Measurements from ENCODE around the gene CCDC185. TPM values are rescaled to one million over a fixed set of nuclear protein-coding genes. Genes with fewer than 3 reads are reported as not detected.

CCDC185 gene
- total RNA-seq, 1 experiment from 2014 or later: not detected

DNA sequence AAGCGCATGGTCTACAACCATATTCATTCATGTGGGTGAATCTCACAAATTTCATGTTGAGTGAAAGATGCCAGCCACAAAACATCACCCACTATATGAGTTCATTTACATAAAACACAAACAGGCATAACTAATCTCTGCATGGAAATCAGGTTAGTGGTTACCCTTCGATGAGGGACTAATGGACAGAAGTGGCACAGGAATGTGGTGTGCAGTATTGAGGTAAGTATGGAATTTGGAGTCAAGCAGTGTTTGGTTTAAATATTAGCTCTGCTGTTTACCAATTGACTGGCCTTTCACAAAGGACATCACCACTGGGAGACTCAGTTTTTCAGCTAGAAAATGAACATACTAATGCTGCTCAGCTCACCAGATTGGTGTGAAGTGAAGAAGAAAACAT, 24.2 kb downstream of the CCDC185 start:
- H4K20me1 ChIP-seq (ENCODE audit: insufficient read depth, low read depth, low read length): no peaks in the 10 kb centered on the region
- H3K36me3 ChIP-seq (ENCODE audit: insufficient read depth, low read length): no peaks in the 10 kb centered on the region
- no peak overlapping the region for H2AFZ ChIP-seq (ENCODE audit: low read length)

DNA sequence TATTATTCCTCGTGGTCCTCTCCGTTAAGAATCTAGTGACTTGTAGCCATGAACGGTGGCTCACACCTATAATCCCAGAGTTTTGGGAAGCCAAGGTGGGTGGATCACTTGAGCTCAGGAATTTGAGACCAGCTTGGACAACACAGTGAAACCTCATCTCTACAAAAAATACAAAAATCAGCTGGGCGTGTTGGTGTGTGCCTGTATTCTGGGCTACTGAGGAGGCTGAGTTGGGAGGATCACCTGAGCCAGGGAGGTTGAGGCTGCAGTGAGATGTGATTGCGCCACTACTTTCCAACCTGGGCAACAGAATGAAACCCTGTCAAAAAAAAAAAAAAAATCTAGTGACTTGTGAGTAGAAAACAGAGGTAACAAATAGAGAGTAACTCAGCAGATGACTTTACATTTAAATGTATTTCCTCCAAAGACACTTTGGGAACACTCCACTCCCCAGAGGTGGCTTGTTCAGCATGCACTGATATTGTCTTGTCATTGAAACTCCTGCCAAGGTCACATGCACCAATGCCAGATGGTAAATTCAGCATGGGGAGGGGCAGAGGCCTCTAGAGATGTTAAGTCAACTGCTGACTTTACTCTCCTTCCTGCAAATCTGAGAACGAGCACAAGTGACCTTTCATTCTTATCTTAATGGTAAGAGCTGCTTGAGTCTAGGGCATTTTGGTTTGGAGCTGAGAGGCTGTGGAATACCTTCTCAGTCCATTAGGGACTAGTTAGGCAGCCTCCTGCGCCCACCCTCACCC, 24.9 kb downstream of the CCDC185 start:
- Histone ChIP-seq H3K36me3 (ENCODE audit: insufficient read depth, low read length) (no peaks in the 10 kb centered on the region), H2AFZ (ENCODE audit: low read length) (no peak overlapping the region), H3K27me3 (ENCODE audit: low read length) (no peaks in the 10 kb centered on the region), H3K4me2 (ENCODE audit: low read depth, low read length, poor library complexity, severe bottlenecking) (no peak overlapping the region), H3K4me1 (ENCODE audit: low read length) (peaks cover 6% of the 10 kb centered on the region), H3K4me3 (ENCODE audit: low read length) (no peak overlapping the region), H4K20me1 (ENCODE audit: insufficient read depth, low read depth, low read length) (no peaks in the 10 kb centered on the region), H3K9me2 (replicated peaks; ENCODE audit: insufficient read depth, low read length) (no peaks in the 10 kb centered on the region), H3K9ac (ENCODE audit: low read length) (no peak overlapping the region), H3K27ac (ENCODE audit: low read length) (no peak overlapping the region), H3K79me2 (ENCODE audit: low read length) (no peaks in the 10 kb centered on the region), H3K9me3 (ENCODE audit: low read length) (no peaks in the 10 kb centered on the region)
- no peak for DNase-seq

More for the DNA sequence above, 24.2 kb downstream of the CCDC185 start:
- Histone ChIP-seq H3K79me2 (ENCODE audit: low read length) (no peaks in the 10 kb centered on the region), H3K4me3 (ENCODE audit: low read length) (no peak overlapping the region), H3K9me2 (replicated peaks; ENCODE audit: insufficient read depth, low read length) (no peaks in the 10 kb centered on the region), H3K4me1 (ENCODE audit: low read length) (peaks cover 6% of the 10 kb centered on the region), H3K9ac (ENCODE audit: low read length) (no peak overlapping the region), H3K27ac (ENCODE audit: low read length) (no peak overlapping the region), H3K27me3 (ENCODE audit: low read length) (no peaks in the 10 kb centered on the region), H3K9me3 (ENCODE audit: low read length) (no peaks in the 10 kb centered on the region), H3K4me2 (ENCODE audit: low read depth, low read length, poor library complexity, severe bottlenecking) (no peak overlapping the region)
- no peak for DNase-seq

DNA sequence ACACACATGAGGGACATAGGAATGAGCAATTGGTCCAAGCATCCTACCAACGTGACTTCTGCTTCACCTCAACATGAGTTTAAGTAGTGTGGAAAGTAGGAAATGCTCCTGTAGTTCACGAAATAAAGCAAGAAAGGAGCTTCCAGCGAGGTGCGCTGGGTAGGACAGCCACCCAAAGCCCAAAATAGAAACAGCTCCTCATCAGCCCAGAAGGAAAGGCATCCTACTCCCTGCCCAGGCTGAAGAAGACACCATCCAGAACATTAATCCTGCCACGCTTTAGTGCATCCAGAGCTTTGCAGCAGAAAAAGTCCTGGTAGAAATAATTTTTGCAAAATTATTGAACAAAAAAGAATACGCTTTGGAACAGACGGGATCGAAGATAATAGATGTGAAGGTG, 25.9 kb downstream of the CCDC185 start:
- no peaks in the 10 kb centered on the region for H3K36me3 ChIP-seq (ENCODE audit: insufficient read depth, low read length)
- H3K4me2 ChIP-seq (ENCODE audit: low read depth, low read length, poor library complexity, severe bottlenecking): no peak overlapping the region
- DNase-seq: no peak
- no peak overlapping the region for H3K4me3 ChIP-seq (ENCODE audit: low read length)
- H4K20me1 ChIP-seq (ENCODE audit: insufficient read depth, low read depth, low read length): no peaks in the 10 kb centered on the region
- H3K9me2 ChIP-seq (replicated peaks; ENCODE audit: insufficient read depth, low read length): no peaks in the 10 kb centered on the region
- no peaks in the 10 kb centered on the region for H3K27me3 ChIP-seq (ENCODE audit: low read length)
- no peaks in the 10 kb centered on the region for H3K4me1 ChIP-seq (ENCODE audit: low read length)
- H3K9ac ChIP-seq (ENCODE audit: low read length): no peak overlapping the region
- H2AFZ ChIP-seq (ENCODE audit: low read length): no peak overlapping the region
- no peaks in the 10 kb centered on the region for H3K9me3 ChIP-seq (ENCODE audit: low read length)
- no peak overlapping the region for H3K27ac ChIP-seq (ENCODE audit: low read length)
- H3K79me2 ChIP-seq (ENCODE audit: low read length): no peaks in the 10 kb centered on the region

DNA sequence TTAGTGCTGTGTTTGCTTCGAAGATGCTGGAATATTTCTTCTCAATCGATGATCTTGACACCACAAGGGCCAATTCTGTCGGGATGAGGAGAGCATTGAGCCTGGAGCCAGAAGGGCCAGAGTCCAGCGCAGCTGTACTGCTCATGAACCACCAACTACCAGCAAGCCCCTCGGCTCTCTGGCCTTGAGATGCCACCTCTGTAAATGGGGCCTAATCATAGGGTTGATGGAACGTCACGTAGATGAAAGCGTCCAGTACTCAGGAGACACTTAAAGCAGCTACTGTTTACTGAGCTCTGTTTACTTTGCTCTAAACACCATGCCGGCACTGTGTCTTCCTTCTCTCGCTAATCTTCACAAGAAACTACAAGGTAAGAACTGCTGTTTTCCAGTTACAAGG, 26.3 kb downstream of the CCDC185 start:
- H3K9ac ChIP-seq (ENCODE audit: low read length): no peak overlapping the region
- H3K9me3 ChIP-seq (ENCODE audit: low read length): no peaks in the 10 kb centered on the region

DNA sequence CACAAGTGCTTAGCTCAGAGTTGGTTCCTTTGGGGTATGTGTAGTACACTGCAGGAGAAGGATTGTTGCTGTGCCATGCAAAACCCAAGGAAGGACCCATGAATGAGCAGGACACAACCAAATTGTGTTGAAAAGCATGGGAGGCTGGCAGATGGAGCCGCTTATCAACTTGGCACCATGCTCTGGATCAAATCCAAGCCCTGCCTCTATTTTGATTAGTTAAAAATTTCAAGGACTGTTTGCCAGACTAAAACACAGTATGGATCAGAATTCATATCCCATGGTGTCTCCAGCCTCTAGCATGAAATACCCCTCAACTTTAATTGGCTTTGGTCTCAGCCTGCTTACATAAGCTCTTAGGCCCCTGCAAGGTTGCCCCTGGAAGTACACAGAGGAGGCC, 27.8 kb downstream of the CCDC185 start:
- Histone ChIP-seq H3K27me3 (ENCODE audit: low read length) (no peaks in the 10 kb centered on the region), H3K9me3 (ENCODE audit: low read length) (no peaks in the 10 kb centered on the region), H3K4me1 (ENCODE audit: low read length) (no peaks in the 10 kb centered on the region), H3K9me2 (replicated peaks; ENCODE audit: insufficient read depth, low read length) (no peaks in the 10 kb centered on the region), H3K4me3 (ENCODE audit: low read length) (no peak overlapping the region), H3K36me3 (ENCODE audit: insufficient read depth, low read length) (no peaks in the 10 kb centered on the region), H3K79me2 (ENCODE audit: low read length) (no peaks in the 10 kb centered on the region), H2AFZ (ENCODE audit: low read length) (no peak overlapping the region), H3K9ac (ENCODE audit: low read length) (no peak overlapping the region), H3K4me2 (ENCODE audit: low read depth, low read length, poor library complexity, severe bottlenecking) (no peak overlapping the region), H4K20me1 (ENCODE audit: insufficient read depth, low read depth, low read length) (no peaks in the 10 kb centered on the region), H3K27ac (ENCODE audit: low read length) (no peak overlapping the region)
- no peak for DNase-seq

More for the DNA sequence above, 26.3 kb downstream of the CCDC185 start:
- Histone ChIP-seq H4K20me1 (ENCODE audit: insufficient read depth, low read depth, low read length) (no peaks in the 10 kb centered on the region), H3K27me3 (ENCODE audit: low read length) (no peaks in the 10 kb centered on the region), H3K79me2 (ENCODE audit: low read length) (no peaks in the 10 kb centered on the region), H3K4me3 (ENCODE audit: low read length) (no peak overlapping the region), H3K9me2 (replicated peaks; ENCODE audit: insufficient read depth, low read length) (no peaks in the 10 kb centered on the region), H2AFZ (ENCODE audit: low read length) (no peak overlapping the region), H3K4me2 (ENCODE audit: low read depth, low read length, poor library complexity, severe bottlenecking) (no peak overlapping the region), H3K4me1 (ENCODE audit: low read length) (no peaks in the 10 kb centered on the region), H3K27ac (ENCODE audit: low read length) (no peak overlapping the region), H3K36me3 (ENCODE audit: insufficient read depth, low read length) (no peaks in the 10 kb centered on the region)
- DNase-seq: no peak

DNA sequence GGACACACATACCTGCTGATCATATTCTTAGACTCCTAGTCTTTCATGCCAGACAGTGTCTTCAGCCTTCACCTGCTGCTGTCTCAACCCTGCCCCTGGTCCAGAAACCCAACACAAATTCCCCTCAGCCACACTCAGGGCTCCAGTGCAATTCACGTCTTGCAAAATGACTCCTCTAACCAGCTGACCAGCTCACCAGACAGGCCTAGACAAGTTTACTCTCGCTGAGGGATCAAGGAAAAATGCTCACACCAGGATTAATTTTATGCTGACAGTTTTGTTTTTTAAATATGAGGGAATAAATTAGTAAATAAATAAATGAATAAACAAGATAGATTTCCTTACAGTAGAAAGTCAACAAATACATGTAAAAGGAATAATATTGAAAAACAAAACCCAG, 28.5 kb downstream of the CCDC185 start:
- Histone ChIP-seq H3K9ac (ENCODE audit: low read length) (no peak overlapping the region), H3K27ac (ENCODE audit: low read length) (no peak overlapping the region), H3K4me1 (ENCODE audit: low read length) (no peaks in the 10 kb centered on the region), H3K4me2 (ENCODE audit: low read depth, low read length, poor library complexity, severe bottlenecking) (no peak overlapping the region), H3K9me2 (replicated peaks; ENCODE audit: insufficient read depth, low read length) (no peaks in the 10 kb centered on the region), H3K79me2 (ENCODE audit: low read length) (no peaks in the 10 kb centered on the region), H3K4me3 (ENCODE audit: low read length) (no peak overlapping the region), H3K27me3 (ENCODE audit: low read length) (no peaks in the 10 kb centered on the region), H3K9me3 (ENCODE audit: low read length) (no peaks in the 10 kb centered on the region), H2AFZ (ENCODE audit: low read length) (no peak overlapping the region), H3K36me3 (ENCODE audit: insufficient read depth, low read length) (no peaks in the 10 kb centered on the region), H4K20me1 (ENCODE audit: insufficient read depth, low read depth, low read length) (no peaks in the 10 kb centered on the region)
- DNase-seq: no peak

DNA sequence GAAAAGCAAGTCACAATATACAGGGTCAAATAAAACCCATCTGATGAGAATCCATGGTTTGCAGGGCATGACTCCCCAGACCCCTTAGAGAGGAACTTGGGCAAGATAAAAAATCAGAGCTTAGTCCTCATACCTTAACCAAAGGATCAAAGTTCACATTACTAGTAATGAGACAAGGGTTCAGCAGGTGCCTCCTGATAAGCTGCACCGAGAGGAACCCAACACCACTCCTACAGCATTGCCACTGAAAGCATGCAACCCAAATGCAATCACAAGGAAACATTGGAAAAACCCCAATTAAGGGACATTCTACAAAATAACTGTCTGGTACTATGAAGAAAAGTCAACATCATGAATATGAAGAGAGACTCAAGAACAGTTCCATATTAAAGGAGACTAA, 29.7 kb downstream of the CCDC185 start:
- Histone ChIP-seq H3K9ac (ENCODE audit: low read length) (no peak overlapping the region), H3K4me2 (ENCODE audit: low read depth, low read length, poor library complexity, severe bottlenecking) (no peak overlapping the region), H3K4me1 (ENCODE audit: low read length) (no peaks in the 10 kb centered on the region), H3K9me3 (ENCODE audit: low read length) (no peaks in the 10 kb centered on the region), H3K36me3 (ENCODE audit: insufficient read depth, low read length) (no peaks in the 10 kb centered on the region), H3K9me2 (replicated peaks; ENCODE audit: insufficient read depth, low read length) (no peaks in the 10 kb centered on the region), H3K27me3 (ENCODE audit: low read length) (no peaks in the 10 kb centered on the region), H3K4me3 (ENCODE audit: low read length) (no peak overlapping the region), H4K20me1 (ENCODE audit: insufficient read depth, low read depth, low read length) (no peaks in the 10 kb centered on the region), H2AFZ (ENCODE audit: low read length) (no peak overlapping the region), H3K27ac (ENCODE audit: low read length) (no peak overlapping the region), H3K79me2 (ENCODE audit: low read length) (no peaks in the 10 kb centered on the region)
- no peak for DNase-seq

DNA sequence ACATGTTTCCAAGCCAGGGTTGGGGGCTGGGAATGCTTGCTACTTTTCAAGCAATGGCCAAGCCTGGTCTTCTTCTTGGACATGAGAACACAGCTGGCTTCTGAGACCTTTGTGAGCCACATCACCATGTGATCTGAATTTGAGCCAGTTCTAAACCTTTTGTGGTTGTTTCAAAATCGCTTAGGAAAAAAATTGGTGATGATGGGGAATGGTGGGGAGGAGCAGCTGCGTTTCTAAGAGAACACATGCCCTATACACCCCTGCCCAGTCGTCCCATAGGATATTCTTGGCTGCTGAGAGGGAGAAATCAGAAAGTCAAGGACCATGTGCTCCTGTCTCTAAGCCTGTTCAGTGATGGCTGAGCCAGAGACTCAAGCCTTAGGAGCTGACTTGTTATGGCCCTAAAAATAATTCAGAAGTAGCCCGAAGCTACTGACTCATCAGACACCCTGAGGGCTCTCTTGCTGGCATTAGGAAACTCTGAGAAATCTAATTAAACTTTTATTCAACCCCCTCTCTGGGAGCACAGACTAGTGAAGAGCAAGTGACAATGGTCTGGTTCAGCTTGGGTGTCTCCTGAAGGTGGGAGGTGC, 30.5 kb downstream of the CCDC185 start:
- H3K9me3 ChIP-seq (ENCODE audit: low read length): no peaks in the 10 kb centered on the region
- no peaks in the 10 kb centered on the region for H3K9me2 ChIP-seq (replicated peaks; ENCODE audit: insufficient read depth, low read length)
- H3K79me2 ChIP-seq (ENCODE audit: low read length): no peaks in the 10 kb centered on the region
- H3K4me1 ChIP-seq (ENCODE audit: low read length): no peaks in the 10 kb centered on the region
- no peaks in the 10 kb centered on the region for H3K27me3 ChIP-seq (ENCODE audit: low read length)
- no peak overlapping the region for H3K27ac ChIP-seq (ENCODE audit: low read length)
- no peak for DNase-seq
- H2AFZ ChIP-seq (ENCODE audit: low read length): no peak overlapping the region
- no peaks in the 10 kb centered on the region for H4K20me1 ChIP-seq (ENCODE audit: insufficient read depth, low read depth, low read length)
- no peak overlapping the region for H3K4me2 ChIP-seq (ENCODE audit: low read depth, low read length, poor library complexity, severe bottlenecking)
- H3K9ac ChIP-seq (ENCODE audit: low read length): no peak overlapping the region
- no peak overlapping the region for H3K4me3 ChIP-seq (ENCODE audit: low read length)
- H3K36me3 ChIP-seq (ENCODE audit: insufficient read depth, low read length): no peaks in the 10 kb centered on the region
